Natural killer cell treated with Interleukin-12 subunit alpha and Interleukin-12 subunit beta and Interleukin-15 and Interleukin-18, amount 100 ng/mL, for 72 hours (primary cell): ENCODE measurements around the gene DNHD1. TPM values are rescaled to one million over a fixed set of nuclear protein-coding genes. Genes with fewer than 3 reads are reported as not detected.
"Not testable (repeated sequence)": the region's sequence is repeated elsewhere in the genome, so short reads cannot be mapped to it uniquely, and the experiment has no call there.

Experiments used
- ATAC-seq, 2 donors: fragments of 150-1000 bp; cut with Tn5 transposase in 1 of 2; sonication (Bioruptor Pico), chemical (Tn5 transposase) in 1 of 2; 2 replicates each; pipeline ENCODE4 v1.10.0; 2021
- DNase-seq: peaks from one replicate; pipeline ENCODE4 v3.0.0; 2022; ENCODE audit warnings: low spot score
- H3K27ac Mint-ChIP-seq, 2 donors: 1 replicate in 1 of 2; 2 replicates in 1 of 2; pipeline ENCODE4 v1.8.0; 2022; ENCODE audit warnings: mixed read lengths in 2 of 2, mild to moderate bottlenecking in 1 of 2, moderate library complexity in 1 of 2
- H3K27me3 Mint-ChIP-seq, 2 donors: 1 replicate in 1 of 2; 2 replicates in 1 of 2; pipeline ENCODE4 v1.8.0; 2022; ENCODE audit warnings: mixed read lengths in 2 of 2
- H3K36me3 Mint-ChIP-seq: one replicate; pipeline ENCODE4 v1.8.0; 2022; ENCODE audit warnings: mixed read lengths
- H3K4me1 Mint-ChIP-seq, 2 donors: 1 replicate in 1 of 2; 2 replicates in 1 of 2; pipeline ENCODE4 v1.8.0; 2022; ENCODE audit warnings: low read depth in 2 of 2, mixed read lengths in 2 of 2, mild to moderate bottlenecking in 1 of 2
- H3K4me3 Mint-ChIP-seq: one replicate; pipeline ENCODE4 v1.8.0; 2022; ENCODE audit warnings: mixed read lengths
- H3K9me3 Mint-ChIP-seq: 2 replicates; pipeline ENCODE4 v1.8.0; 2022; ENCODE audit warnings: mixed read lengths
- total RNA-seq, 2 donors: library from RNA; stranded (reverse); gene quantifications; one replicate each; pipeline ENCODE4 v1.2.3, GENCODE V29; 2022

DNHD1 gene
- total RNA-seq, 2 donors from 2014 or later: 22.4 to 53.6 TPM

DNA sequence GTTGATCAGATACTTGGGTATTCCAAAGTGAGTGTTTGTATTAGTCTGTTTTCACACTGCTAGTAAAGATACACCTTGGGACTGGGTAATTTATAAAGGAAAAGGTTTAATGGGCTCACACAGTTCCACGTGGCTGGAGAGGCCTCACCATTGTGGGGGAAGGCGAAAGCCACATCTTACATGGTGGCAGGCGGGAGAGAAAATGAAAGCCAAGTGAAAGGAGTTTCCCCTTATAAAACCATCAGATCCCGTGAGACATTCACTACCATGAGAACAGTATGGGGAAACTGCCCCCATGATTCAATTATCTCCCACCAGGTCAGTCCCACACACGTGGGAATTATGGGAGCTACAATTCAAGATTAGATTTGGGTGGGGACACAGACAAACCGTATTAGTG lies 8.7 kb upstream of the DNHD1 start:
- DNase-seq (no peak), ATAC-seq (no peak)
- Mint-ChIP-seq H3K27ac (no peak overlapping the region), H3K9me3 (no peaks in the 10 kb centered on the region), H3K36me3 (peaks cover 4% of the 10 kb centered on the region), H3K27me3 (no peaks in the 10 kb centered on the region), H3K4me1 (peaks cover 4 to 5% of the 10 kb centered on the region in 2 donors), H3K4me3 (no peak overlapping the region)

DNA sequence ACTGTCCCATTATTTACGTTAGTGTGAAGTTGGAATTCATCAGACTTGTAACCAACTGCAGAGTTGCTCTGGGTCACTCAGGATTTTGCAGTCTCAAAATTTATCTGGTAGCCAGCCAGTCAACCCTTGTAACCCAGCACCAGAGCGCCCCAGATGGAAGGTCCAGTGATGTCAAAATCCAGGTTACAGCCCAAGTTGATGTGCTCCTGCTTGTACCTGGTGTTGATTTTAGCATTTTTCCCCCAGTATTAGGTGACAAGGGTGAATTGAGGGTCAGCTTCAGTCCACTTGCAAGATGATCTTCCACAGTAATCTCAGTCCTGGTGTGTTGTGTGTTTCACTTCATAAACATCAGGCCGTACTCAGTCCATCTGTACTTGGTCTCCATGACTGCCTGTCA lies 8.3 kb upstream of the DNHD1 start:
- no peaks in the 10 kb centered on the region for H3K27me3 Mint-ChIP-seq
- H3K4me1 Mint-ChIP-seq: peaks cover 0 to 3% of the 10 kb centered on the region in 2 donors
- H3K36me3 Mint-ChIP-seq: no peaks in the 10 kb centered on the region
- DNase-seq (no peak), ATAC-seq (no peak)
- H3K4me3 Mint-ChIP-seq: no peak overlapping the region
- no peaks in the 10 kb centered on the region for H3K9me3 Mint-ChIP-seq
- no peak overlapping the region for H3K27ac Mint-ChIP-seq

DNA sequence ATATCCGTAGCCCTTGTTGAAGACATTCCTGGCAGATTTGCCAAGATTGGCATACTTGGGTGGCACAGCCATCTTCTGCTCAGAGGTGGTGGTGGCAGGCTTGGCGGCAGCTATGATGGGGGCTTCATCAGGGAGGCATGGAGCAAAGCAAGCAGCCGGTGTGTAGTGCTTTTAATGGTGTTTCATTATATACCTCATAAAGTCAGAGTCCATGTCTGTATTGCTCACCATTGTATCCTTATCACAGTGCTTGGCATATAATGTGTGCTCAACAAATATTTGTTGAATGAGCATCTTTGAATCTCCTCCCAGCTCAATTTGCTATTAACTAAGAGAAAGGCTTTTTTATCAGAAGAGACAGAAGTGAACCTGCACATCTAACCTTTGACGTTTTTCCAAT lies 7.8 kb upstream of the DNHD1 start:
- Mint-ChIP-seq H3K27ac (no peak overlapping the region), H3K4me3 (no peak overlapping the region), H3K4me1 (peaks cover 0 to 3% of the 10 kb centered on the region in 2 donors), H3K36me3 (no peaks in the 10 kb centered on the region), H3K27me3 (no peaks in the 10 kb centered on the region), H3K9me3 (no peaks in the 10 kb centered on the region)
- DNase-seq: no peak
- no peak for ATAC-seq

DNA sequence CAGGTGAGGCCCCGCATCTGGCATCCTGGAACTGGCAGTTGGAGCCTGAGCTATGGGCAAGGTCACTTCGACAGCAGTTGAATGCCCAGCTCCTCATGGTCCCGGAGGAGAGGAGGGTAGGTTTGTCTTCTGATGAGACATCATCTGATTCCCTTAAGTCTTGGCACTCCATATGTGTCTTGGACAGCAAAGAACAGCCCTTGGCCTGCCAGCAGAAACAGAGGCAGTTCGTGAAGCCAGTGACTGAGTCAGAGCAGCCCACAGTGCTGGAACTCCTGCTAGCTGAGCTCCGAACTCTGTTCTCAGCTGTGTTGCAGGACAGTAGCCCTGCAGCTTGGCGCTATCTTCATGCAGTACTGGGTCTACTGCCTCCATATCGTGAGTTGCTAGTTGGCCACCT lies 1.0 kb downstream of the DNHD1 start:
- ATAC-seq (no peak), DNase-seq (no peak)
- Mint-ChIP-seq H3K4me1 (peaks cover 4 to 7% of the 10 kb centered on the region in 2 donors), H3K4me3 (no peak overlapping the region), H3K9me3 (no peaks in the 10 kb centered on the region), H3K27ac (no peak overlapping the region), H3K36me3 (peaks cover 8% of the 10 kb centered on the region), H3K27me3 (no peaks in the 10 kb centered on the region)

DNA sequence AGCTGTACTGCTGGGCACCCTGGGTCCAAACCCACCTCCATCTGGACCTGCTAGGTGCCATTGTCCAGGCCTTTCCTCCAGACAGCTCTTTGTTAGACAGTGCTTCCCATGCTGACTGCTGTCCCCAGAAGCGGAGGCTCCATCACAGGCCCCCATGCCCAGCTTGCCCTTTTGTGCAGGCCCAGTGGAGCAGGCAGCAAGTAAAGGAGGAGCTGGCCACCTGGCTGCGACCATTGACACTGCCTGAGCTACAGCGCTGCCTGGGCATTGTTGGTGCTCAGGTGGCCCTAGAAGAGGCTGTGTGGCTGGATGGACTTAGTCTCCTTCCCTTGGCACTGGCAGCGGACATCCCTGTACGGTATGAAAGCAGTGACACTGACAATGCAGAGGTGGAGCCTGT lies 1.5 kb downstream of the DNHD1 start:
- DNase-seq (no peak), ATAC-seq (no peak)
- Mint-ChIP-seq H3K36me3 (peaks cover 10% of the 10 kb centered on the region), H3K4me3 (no peak overlapping the region), H3K27me3 (no peaks in the 10 kb centered on the region), H3K9me3 (no peaks in the 10 kb centered on the region), H3K27ac (no peak overlapping the region), H3K4me1 (peaks cover 4 to 7% of the 10 kb centered on the region in 2 donors)

DNA sequence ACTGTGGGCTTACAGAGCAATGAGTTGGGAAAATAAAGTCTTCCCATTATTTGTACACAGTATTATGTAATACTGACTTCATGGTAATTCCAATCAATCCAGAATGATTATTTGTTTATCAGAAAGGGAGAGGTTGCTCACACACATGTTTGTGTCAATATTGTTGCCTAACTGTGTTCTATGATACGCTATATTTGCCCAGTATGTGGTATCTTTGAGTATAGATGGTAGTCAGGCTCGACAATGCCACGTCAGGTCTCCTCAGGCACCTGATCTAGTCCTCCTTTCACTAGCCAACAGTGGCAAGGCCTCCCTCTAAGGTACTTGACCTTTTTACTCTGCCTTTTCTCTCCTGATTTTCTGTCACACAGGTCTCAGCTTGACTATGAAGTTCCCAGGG lies 5.3 kb downstream of the DNHD1 start:
- ATAC-seq (no peak), DNase-seq (no peak)
- Mint-ChIP-seq H3K27me3 (no peaks in the 10 kb centered on the region), H3K4me1 (peaks cover 3 to 7% of the 10 kb centered on the region in 2 donors), H3K9me3 (no peaks in the 10 kb centered on the region), H3K4me3 (no peak overlapping the region), H3K27ac (no peak overlapping the region), H3K36me3 (peaks cover 15% of the 10 kb centered on the region)

DNA sequence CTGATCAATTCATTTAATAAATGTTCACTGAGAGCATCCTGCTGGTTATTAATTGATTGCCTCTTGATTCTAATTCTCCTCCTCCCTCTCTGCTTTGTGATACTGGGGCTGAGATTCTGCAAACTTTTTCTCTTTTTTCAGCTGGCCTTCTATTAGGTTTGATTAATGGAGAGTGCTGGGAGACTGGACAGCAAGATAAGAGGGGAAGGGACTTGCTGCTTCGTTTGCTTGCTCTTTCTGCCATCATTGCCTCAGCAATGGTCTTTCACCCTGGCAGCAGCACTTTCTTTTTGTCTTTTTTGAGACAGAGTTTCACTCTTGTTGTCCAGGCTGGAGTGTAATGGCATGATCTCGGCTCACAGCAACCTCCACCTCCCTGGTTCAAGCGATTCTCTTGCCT lies 7.1 kb downstream of the DNHD1 start:
- peaks cover 15% of the 10 kb centered on the region for H3K36me3 Mint-ChIP-seq
- peaks cover 0 to 7% of the 10 kb centered on the region in 2 donors for H3K4me1 Mint-ChIP-seq
- H3K27me3 Mint-ChIP-seq: no peaks in the 10 kb centered on the region
- no peaks in the 10 kb centered on the region for H3K9me3 Mint-ChIP-seq
- H3K4me3 Mint-ChIP-seq: no peak overlapping the region
- ATAC-seq: no peak
- no peak overlapping the region for H3K27ac Mint-ChIP-seq
- DNase-seq: no peak

DNA sequence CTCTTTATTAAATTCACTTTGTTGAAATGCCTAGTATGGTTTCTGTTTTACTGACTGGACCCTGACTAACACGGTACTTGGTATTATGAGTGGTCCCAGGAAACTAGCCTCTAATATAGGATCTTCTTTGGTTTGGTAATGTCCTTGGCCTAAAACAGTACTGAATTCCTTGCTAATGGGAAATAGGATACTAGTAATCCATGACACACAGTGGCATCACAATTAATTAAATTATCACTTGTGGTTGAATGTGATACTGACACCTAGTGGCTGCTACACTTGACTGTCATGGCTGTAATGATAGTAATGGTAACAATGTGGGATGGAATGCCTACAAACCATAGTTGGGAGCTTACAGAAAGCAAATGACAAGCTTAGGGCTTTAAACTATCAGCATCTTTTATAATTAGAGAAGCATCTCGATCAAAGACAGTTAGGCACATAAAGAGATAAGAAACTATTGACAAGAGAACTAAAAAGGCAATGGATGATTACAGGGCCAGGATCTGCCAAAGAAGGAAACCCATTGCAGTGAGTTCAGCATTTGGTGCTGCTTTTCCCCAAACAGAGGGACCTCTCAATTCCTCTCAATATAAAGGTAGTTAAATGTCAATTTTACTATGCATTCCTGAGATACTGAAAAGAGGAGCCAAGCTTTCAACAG lies 8.6 kb downstream of the DNHD1 start:
- ATAC-seq (no peak), DNase-seq (no peak)
- H3K36me3 Mint-ChIP-seq: peaks cover 15% of the 10 kb centered on the region
- H3K27me3 Mint-ChIP-seq: no peaks in the 10 kb centered on the region
- no peaks in the 10 kb centered on the region for H3K9me3 Mint-ChIP-seq
- H3K27ac Mint-ChIP-seq: no peak overlapping the region
- H3K4me3 Mint-ChIP-seq: no peak overlapping the region
- H3K4me1 Mint-ChIP-seq: peaks cover 0 to 5% of the 10 kb centered on the region in 2 donors

DNA sequence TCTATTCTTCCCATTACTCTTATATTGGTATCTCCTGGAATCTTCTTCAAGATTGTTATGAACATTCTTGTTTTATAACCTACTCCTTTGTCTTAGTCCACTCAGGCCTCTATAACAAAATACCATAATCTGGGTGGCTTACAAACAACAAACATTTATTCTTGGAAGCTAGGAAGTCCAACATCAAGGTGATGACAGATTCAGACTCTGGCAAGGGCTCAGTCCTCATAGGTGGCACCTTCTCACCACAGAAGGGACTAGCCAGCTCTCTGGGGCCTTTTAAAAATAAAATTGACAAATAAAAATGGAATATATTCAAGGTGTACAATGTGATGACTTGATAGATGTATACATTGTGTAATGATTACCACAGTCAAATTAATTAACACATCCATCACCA lies 19.8 kb downstream of the DNHD1 start:
- no peak overlapping the region for H3K27ac Mint-ChIP-seq
- H3K4me3 Mint-ChIP-seq: no peak overlapping the region
- no peaks in the 10 kb centered on the region for H3K27me3 Mint-ChIP-seq
- H3K4me1 Mint-ChIP-seq: no peaks in the 10 kb centered on the region
- DNase-seq: no peak
- ATAC-seq: no peak
- H3K9me3 Mint-ChIP-seq: no peaks in the 10 kb centered on the region
- no peaks in the 10 kb centered on the region for H3K36me3 Mint-ChIP-seq

DNA sequence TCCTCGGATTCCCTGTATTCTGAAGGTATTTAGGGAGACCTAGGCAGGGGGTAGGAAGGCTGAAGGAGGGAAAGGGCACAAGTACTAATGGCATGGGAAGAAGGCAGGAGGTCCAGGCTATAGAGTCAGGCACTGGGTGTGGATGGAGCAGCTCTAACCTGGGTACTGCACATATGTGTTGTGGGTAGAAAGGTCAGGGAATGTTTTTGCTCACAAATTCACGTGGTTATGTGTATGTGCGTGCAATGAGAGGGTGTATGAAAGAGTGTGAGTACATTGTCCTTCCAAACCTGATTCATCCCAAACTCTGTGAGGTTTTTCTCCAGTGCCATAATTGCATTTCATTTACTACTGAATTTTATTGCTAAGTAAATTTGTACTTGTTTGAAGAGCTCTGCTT lies 23.2 kb downstream of the DNHD1 start:
- Mint-ChIP-seq H3K27ac (no peak overlapping the region), H3K4me3 (no peak overlapping the region), H3K27me3 (no peaks in the 10 kb centered on the region), H3K36me3 (no peaks in the 10 kb centered on the region), H3K4me1 (no peaks in the 10 kb centered on the region), H3K9me3 (no peaks in the 10 kb centered on the region)
- DNase-seq: no peak
- ATAC-seq: no peak

DNA sequence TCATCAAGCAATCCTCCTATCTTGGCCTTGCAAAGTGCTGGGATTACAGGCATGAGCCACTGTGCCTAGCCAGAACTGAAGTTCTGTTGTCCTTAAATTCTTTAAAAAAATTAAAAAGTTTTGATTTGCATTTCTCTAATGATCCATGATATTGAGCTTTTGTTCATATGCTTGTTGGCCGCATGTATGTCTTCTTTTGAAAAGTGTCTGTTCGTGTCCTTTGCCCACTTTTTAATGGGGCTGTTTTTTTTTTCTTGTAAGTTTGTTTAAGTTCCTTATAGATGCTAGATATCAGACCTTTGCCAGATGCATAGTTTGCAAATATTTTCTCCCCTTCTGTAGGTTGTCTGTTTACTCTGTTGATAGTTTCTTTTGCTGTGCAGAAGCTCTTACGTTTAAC lies 24.9 kb downstream of the DNHD1 start:
- ATAC-seq, H3K27ac Mint-ChIP-seq, H3K36me3 Mint-ChIP-seq, DNase-seq, H3K27me3 Mint-ChIP-seq, H3K9me3 Mint-ChIP-seq, H3K4me3 Mint-ChIP-seq: not testable (repeated sequence)
- H3K4me1 Mint-ChIP-seq: peaks cover 8 to 11% of the 10 kb centered on the region in 2 donors

DNA sequence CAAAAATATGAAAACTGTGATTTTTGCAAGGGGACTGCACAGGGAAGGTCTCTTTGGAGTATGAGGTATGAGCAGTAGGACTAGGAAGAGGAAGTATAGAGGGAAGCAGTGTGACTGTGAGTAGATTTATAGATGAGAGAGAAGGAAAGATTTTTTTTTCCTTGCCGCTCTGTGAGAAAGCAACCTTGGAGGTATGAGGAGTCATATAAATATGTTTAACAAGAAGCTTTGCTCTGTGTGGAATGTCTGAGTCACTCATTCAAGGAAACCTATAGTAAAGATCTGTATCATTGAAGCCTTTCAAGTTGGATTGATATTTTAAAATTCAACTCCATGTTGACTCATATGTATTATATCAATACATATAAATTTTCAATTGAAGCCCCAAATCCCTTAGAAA lies 26.2 kb downstream of the DNHD1 start:
- H3K36me3 Mint-ChIP-seq: no peaks in the 10 kb centered on the region
- no peaks in the 10 kb centered on the region for H3K27me3 Mint-ChIP-seq
- H3K9me3 Mint-ChIP-seq: no peaks in the 10 kb centered on the region
- H3K4me3 Mint-ChIP-seq: no peak overlapping the region
- no peak overlapping the region for H3K27ac Mint-ChIP-seq
- no peak for ATAC-seq
- no peak for DNase-seq
- H3K4me1 Mint-ChIP-seq: peaks cover 10 to 11% of the 10 kb centered on the region in 2 donors

DNA sequence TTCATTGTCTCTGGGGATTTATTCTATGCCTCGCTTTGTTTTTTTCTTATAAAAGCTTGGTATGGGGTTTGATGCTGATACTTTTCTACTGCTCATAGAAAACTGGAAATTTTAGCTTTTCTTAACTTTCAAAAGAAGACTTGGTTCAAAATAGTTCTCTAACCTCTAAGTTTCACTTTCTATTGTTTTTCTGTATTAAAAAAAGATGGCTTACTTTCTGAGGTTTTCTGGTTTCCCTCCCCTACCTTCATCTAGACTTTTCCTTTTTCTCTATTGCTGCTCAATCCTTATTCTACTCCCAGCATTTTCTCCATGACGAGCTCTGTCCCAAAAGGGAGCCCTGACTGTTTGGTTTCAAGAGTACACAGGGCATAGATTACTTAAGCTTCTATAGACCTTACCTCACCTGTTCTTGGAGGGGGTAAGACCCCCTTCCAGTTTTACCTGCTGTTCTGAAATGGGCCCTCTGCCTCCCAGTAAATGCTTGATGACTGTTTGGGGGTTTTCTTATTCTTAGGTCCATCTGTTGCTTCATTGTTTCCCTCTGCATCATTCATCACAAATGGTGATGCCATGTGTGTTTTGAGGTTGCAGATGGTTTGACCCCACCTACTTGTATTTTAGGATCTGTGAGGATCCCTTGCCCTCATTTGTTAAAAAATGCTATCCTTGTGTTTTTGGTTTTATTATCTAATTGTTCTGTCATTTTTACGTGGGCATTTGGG lies 29.5 kb downstream of the DNHD1 start:
- Mint-ChIP-seq H3K4me1 (peaks cover 10 to 11% of the 10 kb centered on the region in 2 donors), H3K9me3 (no peaks in the 10 kb centered on the region), H3K27ac (peak overlapping the region in 1 of 2 donors; percentile 82), H3K4me3 (peak overlapping the region; percentile 7), H3K27me3 (no peaks in the 10 kb centered on the region), H3K36me3 (no peaks in the 10 kb centered on the region)
- no peak for DNase-seq
- no peak for ATAC-seq

DNA sequence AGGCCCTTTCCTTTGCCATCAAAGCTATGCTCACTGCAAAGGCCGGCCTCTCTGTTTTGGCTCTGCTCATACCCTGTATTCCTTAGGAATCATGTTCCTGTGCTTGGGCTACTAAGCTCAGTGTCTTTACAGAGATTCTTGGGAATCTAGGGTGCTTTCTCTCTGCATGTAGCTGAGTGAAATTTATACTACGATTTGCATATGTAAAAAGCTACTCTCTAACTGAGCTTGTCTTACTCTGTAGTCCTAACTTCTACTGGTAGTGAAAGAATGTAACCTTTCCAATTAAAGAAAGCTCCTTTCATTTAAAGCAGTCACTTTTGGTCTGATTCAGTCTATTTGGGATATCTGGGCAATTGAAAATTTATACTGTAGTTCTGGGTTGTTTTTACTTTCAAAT lies 32.2 kb downstream of the DNHD1 start:
- H3K4me1 Mint-ChIP-seq: peaks cover 10 to 11% of the 10 kb centered on the region in 2 donors
- no peak overlapping the region for H3K27ac Mint-ChIP-seq
- H3K36me3 Mint-ChIP-seq: no peaks in the 10 kb centered on the region
- no peaks in the 10 kb centered on the region for H3K9me3 Mint-ChIP-seq
- H3K27me3 Mint-ChIP-seq: no peaks in the 10 kb centered on the region
- no peak for DNase-seq
- ATAC-seq: no peak
- H3K4me3 Mint-ChIP-seq: no peak overlapping the region
